HG03378 (cell line): ENCODE results near the gene IL12RB2.
"Not testable (repeated sequence)": the region's sequence is repeated elsewhere in the genome, so short reads cannot be mapped to it uniquely, and the experiment has no call there.

Experiments used
- ATAC-seq: cut with Tn5 transposase; IDR thresholded peaks from one replicate; pipeline ENCODE4 v1.9.1; 2021; ENCODE audit warnings: mild to moderate bottlenecking, moderate library complexity; ENCODE audit not compliant: unreplicated experiment

The IL12RB2 gene

GRCh38 chr1:67429528-67430357, 122.1 kb downstream of the IL12RB2 start:
- no peak for ATAC-seq

DNA sequence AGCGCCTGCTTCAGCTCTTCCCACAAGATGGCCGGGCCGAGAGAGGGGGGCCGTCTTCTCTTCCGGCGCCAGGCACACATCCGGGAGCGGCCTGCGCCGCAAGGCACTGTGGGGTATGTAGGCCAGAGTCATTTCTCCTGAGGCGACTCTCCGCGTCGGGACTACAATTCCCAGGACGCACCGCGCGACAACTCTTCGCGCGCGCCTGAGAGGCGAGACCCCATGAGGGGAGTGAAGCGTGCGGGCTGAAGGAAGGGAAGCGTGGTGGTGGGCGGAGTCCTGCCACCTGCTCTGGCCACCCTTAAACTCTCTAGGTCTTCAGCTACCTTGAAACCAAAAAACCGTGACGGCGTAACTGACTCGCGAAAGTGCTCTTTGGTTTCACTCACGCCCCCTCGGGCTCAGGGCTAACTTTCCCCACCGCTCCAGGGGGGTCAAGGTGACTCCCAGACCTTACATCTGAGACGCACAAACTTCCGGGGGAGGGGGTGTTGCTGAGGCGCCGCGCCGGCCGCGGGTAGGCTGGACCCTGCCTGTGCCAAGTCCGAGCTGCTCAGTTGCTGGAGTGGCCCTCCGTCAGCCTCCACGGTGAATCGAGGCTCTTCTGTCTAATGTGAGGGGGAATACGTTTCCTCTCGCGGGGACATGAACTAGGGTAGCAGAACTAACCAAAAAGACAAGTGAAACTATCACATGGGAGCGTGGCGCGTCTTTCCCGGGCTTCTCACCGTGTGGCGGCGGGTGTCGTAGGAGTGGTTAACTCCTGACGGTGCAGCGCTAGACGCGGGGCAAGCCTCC, 122.9 kb downstream of the IL12RB2 start, which contains the start of gene SERBP1:
Gene SERBP1, minus strand, starts transcription at position 45 of the 798 bp plus-strand sequence. CDS start 102 bp downstream, outside the sequence.
- peak; percentile 86 for ATAC-seq

DNA sequence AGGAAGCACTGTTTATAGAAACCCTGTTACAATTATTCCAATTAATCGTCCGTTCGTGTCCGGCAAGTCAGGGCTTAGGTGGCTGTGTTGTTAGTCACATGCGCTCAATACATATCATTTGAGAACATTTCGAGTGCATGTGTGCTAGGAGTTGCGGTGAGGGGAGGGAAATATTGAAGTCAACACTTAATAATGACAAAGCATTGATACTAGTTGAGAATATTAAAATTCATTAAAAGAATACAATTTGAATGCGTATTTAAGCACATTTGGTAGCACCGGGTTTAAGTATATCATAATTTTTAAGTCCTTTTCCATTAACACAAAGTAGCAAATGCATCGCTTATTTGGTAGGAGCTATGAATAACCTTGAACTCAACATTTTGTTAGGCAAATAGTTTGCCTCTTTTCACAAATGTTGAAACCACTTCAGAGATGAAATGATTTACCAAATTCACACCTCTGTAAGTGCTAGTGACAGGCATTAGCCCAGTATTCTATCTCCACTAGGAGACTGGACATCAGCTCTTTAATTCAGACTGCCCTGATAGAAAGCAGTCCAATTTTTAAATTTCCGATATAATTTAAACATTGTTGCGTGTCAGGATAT, 123.6 kb downstream of the IL12RB2 start:
- no peak for ATAC-seq

GRCh38 chr1:67431869-67432578, 124.4 kb downstream of the IL12RB2 start:
- ATAC-seq = no peak

DNA sequence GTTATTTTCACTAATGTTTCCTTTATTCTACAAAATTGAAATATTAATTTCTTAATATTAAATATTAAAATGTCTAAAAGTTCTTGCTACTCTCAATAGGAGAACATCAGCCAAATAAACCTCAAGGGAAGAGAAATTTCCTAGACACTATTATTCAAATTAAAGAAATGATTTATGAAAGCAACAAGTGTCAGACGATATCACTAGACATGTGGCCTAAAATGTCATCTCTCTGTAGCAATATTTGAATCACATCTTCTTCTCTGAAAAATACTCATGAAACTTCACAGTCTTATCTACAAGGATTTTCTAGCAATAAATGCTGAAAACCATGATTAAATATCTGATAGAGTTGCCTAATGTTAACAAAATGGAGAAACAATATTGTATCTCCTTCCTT, 125.1 kb downstream of the IL12RB2 start:
- no peak for ATAC-seq

- no peak for ATAC-seq
Measured at GRCh38 chr1:67433837-67434236, 126.2 kb downstream of the IL12RB2 start.

GRCh38 chr1:67434491-67434890, 126.8 kb downstream of the IL12RB2 start:
- ATAC-seq = no peak

DNA sequence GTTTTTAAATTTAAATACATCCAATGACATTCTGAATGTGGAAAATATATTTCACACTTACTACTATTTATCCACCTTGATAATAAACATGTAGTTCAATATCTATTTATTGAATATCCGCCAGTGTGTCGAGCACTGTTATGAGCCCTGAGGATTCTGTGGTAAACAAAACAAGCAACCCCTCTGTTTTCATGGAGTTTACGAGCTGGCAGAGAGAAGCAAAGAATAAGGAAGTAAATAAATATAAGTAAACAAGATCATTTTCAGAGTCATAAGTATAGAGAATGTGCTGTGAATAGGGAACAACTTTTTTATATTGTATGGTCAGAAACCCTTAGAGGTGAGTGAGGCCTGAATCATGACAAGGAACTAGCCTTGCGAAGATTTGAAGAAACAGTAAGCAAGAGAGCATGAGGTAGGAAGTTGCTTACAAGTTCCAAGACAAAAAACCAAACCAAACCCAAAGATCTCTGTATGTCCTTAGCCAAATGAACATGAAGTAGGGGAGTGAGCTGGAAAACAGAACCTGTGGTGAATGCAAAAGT, 128.9 kb downstream of the IL12RB2 start:
- ATAC-seq = no peak

GRCh38 chr1:67437961-67438360, 130.3 kb downstream of the IL12RB2 start:
- no peak for ATAC-seq

- no peak for ATAC-seq
Measured at GRCh38 chr1:67439277-67440029, 131.8 kb downstream of the IL12RB2 start.

DNA sequence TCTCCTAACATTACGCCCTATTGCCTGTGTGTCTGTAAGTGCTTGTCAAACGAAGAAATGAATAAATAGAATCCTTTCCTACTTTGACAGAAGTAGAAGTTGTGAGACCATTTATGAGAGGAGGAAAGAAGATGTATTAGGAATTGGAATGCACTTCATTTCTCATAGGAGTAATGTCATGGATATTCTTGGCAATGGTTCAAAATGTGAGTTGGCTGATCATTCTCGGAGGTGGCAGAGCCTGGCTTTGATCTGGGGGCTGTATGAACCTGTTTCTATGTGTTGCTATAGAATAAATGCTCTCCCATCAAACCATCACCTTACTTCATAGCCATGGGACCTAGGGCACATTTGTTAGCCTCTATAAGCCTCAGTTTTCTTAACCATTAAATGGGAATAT, 132.7 kb downstream of the IL12RB2 start:
- no peak for ATAC-seq

DNA sequence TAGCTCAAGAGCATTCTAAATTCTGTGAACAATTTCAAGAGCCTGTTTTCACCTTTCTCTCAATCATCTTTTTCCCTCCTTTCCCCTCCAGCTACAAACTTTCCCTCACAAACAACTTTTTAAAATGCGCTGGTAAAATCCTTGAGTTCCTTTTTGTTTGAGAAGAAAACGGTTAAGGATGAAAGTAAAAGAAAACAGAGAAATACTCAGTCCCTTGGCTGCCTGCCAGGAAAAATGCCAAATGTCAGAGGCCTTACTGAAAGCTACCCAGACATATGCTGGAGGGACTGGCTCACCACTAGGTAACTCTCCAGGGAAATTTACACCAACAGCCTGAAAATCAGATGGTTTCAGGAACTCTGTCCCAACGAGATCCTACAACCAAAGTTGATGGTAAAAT, 133.5 kb downstream of the IL12RB2 start:
- peak; percentile 80 for ATAC-seq

DNA sequence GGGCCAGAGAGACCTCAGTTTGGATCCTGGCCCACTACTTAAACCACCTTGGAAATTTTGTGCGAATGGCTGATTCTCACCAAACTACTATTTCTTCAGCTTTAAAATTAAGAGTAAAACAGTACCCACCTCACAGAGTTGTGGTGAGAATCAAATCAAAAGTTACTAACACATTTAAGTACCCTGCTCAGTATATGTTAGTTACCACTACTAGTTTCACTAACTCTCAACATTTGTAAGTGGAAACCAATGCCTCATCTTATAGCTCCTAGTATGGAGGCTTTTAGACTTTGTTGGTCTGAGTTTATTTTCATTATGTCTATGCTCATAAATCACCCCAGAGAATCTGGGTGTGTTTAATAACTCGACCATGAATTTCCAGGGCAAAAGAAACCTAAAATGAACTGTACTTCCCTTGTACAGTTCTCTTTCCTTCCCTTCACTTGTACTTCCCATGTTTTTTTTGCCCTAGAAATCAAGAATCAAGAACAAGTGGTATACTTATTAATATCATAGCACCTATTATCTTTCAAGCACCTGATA, 134.1 kb downstream of the IL12RB2 start:
- peak; percentile 34 for ATAC-seq

- not testable (repeated sequence) for ATAC-seq
Measured at GRCh38 chr1:67446014-67446413, 138.3 kb downstream of the IL12RB2 start.
